Stomach (tissue), 9 donors: ENCODE data around the gene LCN12. TPM values are rescaled to one million over a fixed set of nuclear protein-coding genes. Genes with fewer than 3 reads are reported as not detected.
"Not testable (repeated sequence)": the region's sequence is repeated elsewhere in the genome, so short reads cannot be mapped to it uniquely, and the experiment has no call there.

Experiments used
- DNase-seq, 2 donors: peaks; one replicate each; pipeline versions ENCODE4 v3.0.0 to v3.0.0-alpha.2; 2013 to 2019
- H3K27ac ChIP-seq, 5 donors: fragments of 200-600 bp in 4 of 5; sonication (generic) in 4 of 5; one replicate each; pipeline ENCODE4 v1.5.1; 2013 to 2019; ENCODE audit warnings: mild to moderate bottlenecking in 1 of 5, moderate library complexity in 1 of 5
- H3K27me3 ChIP-seq, 3 donors: fragments of 200-600 bp; sonication (generic); one replicate each; pipeline ENCODE4 v1.5.1; 2017 to 2019; ENCODE audit warnings: mixed run types in 1 of 3
- H3K36me3 ChIP-seq, 4 donors: fragments of 200-600 bp; sonication (generic); 1 replicate in 3 of 4; 2 replicates in 1 of 4; pipeline ENCODE4 v1.5.1; 2016 to 2019
- H3K4me1 ChIP-seq, 4 donors: fragments of 200-600 bp; sonication (generic); one replicate each; pipeline ENCODE4 v1.5.1; 2016 to 2019
- H3K4me3 ChIP-seq, 4 donors: fragments of 200-600 bp; sonication (generic) in 3 of 4; one replicate each; pipeline ENCODE4 v1.5.1; 2016 to 2019; ENCODE audit warnings: mild to moderate bottlenecking in 1 of 4
- H3K9me3 ChIP-seq, 4 donors: fragments of 200-600 bp; sonication (generic); one replicate each; pipeline ENCODE4 v1.5.1; 2016 to 2019
- CTCF ChIP-seq, 7 experiments: fragments of 450-650 bp in 4 of 7; fragments of 200-600 bp in 3 of 7; sonication (generic) in 3 of 7; IDR thresholded peaks; one replicate each; pipeline ENCODE4 v1.5.1; 2016 to 2019; ENCODE audit warnings: antibody characterized with exemption in 7 of 7, control low read depth in 2 of 7, mild to moderate bottlenecking in 1 of 7
- WGBS, 5 donors: extraction: QIAGEN DNeasy Blood & Tissue Kit in 3 of 5; methylation state at CpG; one replicate each; pipeline versions ENCODE4 v1.1.5 to v1.1.7; 2013 to 2018; 5-methylcytosine and 5-hydroxymethylcytosine counted together
- intact Hi-C: fragments of 100-400 bp; cut with DNase I; formaldehyde crosslinking; loops from one replicate; pipeline ENCODE4 v1.15.1; 2023; ENCODE audit warnings: low total_unique reads
- polyA plus RNA-seq, 3 donors: library from polyadenylated mRNA; stranded (reverse); fragments of 200-250 nt; gene quantifications; one replicate each; pipeline ENCODE4 v1.2.3, GENCODE V29; 2013
- total RNA-seq, 5 donors: library from RNA; depleted of rRNA; stranded (reverse); fragments of >200 nt; gene quantifications; one replicate each; pipeline versions ENCODE4 v1.1.0 to v1.2.3, GENCODE V29; 2014 to 2016
- donor health status: healthy with polysubstance abuse.
- donor health status: Bipolar disorder and iron deficiency.
- donor health status: healthy.

The LCN12 gene
- total and polyA plus RNA-seq, 8 donors, result 0.73 to 6.3 (median 2.3) TPM; not detected in 3

GRCh38 chr9:137004285-137004684 is 52.2 kb downstream of the LCN12 start:
- DNase-seq, result peak in 1 of 2 donors; percentile 45
- intact Hi-C loops, H3K27me3 ChIP-seq, H3K4me3 ChIP-seq, H3K27ac ChIP-seq, H3K9me3 ChIP-seq: not testable (repeated sequence)
- Histone ChIP-seq H3K36me3 (peaks cover 0 to 18% (median 15%) of the 10 kb centered on the region in 4 donors), H3K4me1 (peaks cover 0 to 27% (median 8%) of the 10 kb centered on the region in 4 donors)
- TF ChIP-seq CTCF (IDR thresholded peaks at IDR 0.05), result peak in 4 of 7 experiments; percentile 18 to 46 (median 38)
- 36 to 50% (median 40%) methylated on average over 15 to 17 of the region's 17 CpGs for WGBS, 5 donors

Other genes with a start within 250 kb of the LCN12 start
Only the 30 nearest of the 33 such genes appear.
- 10 to 100 TPM in 1 of 5 donors, 1 to 10 TPM in 3, under 1 TPM in 1; 0.58 to 25.5 (median 4.9) TPM for gene LCN10, start 209.3 kb upstream of the LCN12 start, total RNA-seq
- 10 to 100 TPM in 2 of 3 donors, 1 to 10 TPM in 1; 7.7 to 18.4 (median 10.2) TPM for gene LCN10, start 209.3 kb upstream of the LCN12 start, polyA plus RNA-seq
- 10 to 100 TPM in 2 of 5 donors, 1 to 10 TPM in 1, not detected in 2; 7.0 to 31.2 (median 12.5) TPM for gene LCN6, start 203.7 kb upstream of the LCN12 start, total RNA-seq
- 10 to 100 TPM; 18.8 to 23.2 (median 19.5) TPM for gene LCN6, start 203.7 kb upstream of the LCN12 start, polyA plus RNA-seq
- gene LCN8, start 194.0 kb upstream of the LCN12 start, total RNA-seq, result not detected
- not detected for gene LCN8, start 194.0 kb upstream of the LCN12 start, polyA plus RNA-seq
- not detected for gene LCN15, start 187.8 kb upstream of the LCN12 start, total RNA-seq
- gene LCN15, start 187.8 kb upstream of the LCN12 start, polyA plus RNA-seq, result not detected
- 100 to 1,000 TPM in 1 of 5 donors, 10 to 100 TPM in 4; 11.1 to 152 (median 64.5) TPM for gene TMEM141, start 160.9 kb upstream of the LCN12 start, total RNA-seq
- gene TMEM141, start 160.9 kb upstream of the LCN12 start, polyA plus RNA-seq, result 100 to 1,000 TPM; 139 to 219 (median 195) TPM
- 10 to 100 TPM in 1 of 5 donors, 1 to 10 TPM in 4; 1.2 to 53.0 (median 6.2) TPM for gene CCDC183, start 155.9 kb upstream of the LCN12 start, total RNA-seq
- 1 to 10 TPM; 1.9 to 5.8 (median 3.5) TPM for gene CCDC183, start 155.9 kb upstream of the LCN12 start, polyA plus RNA-seq
- 100 to 1,000 TPM in 1 of 5 donors, 10 to 100 TPM in 4; 47.4 to 615 (median 65.1) TPM for gene RABL6, start 144.3 kb upstream of the LCN12 start, total RNA-seq
- 10 to 100 TPM; 54.2 to 82.1 (median 56.0) TPM for gene RABL6, start 144.3 kb upstream of the LCN12 start, polyA plus RNA-seq
- gene AJM1, start 109.8 kb upstream of the LCN12 start, total RNA-seq, result 10 to 100 TPM in 2 of 5 donors, 1 to 10 TPM in 3; 1.4 to 37.4 (median 9.3) TPM
- 1 to 10 TPM in 2 of 3 donors, under 1 TPM in 1; 0.46 to 3.3 (median 1.5) TPM for gene AJM1, start 109.8 kb upstream of the LCN12 start, polyA plus RNA-seq
- gene PHPT1, start 102.9 kb upstream of the LCN12 start, total RNA-seq, result 10 to 100 TPM; 31.5 to 45.5 (median 38.8) TPM
- gene PHPT1, start 102.9 kb upstream of the LCN12 start, polyA plus RNA-seq, result 100 to 1,000 TPM; 151 to 168 (median 156) TPM
- gene MAMDC4, start 99.9 kb upstream of the LCN12 start, total RNA-seq, result 100 to 1,000 TPM in 1 of 5 donors, 1 to 10 TPM in 4; 1.8 to 317 (median 5.8) TPM
- 10 to 100 TPM in 1 of 3 donors, 1 to 10 TPM in 2; 1.1 to 11.2 (median 3.1) TPM for gene MAMDC4, start 99.9 kb upstream of the LCN12 start, polyA plus RNA-seq
- 100 to 1,000 TPM; 132 to 229 (median 208) TPM for gene EDF1, start 86.0 kb upstream of the LCN12 start, total RNA-seq
- 100 to 1,000 TPM; 572 to 798 (median 789) TPM for gene EDF1, start 86.0 kb upstream of the LCN12 start, polyA plus RNA-seq
- 100 to 1,000 TPM in 1 of 5 donors, 10 to 100 TPM in 2, 1 to 10 TPM in 2; 5.5 to 248 (median 12.8) TPM for gene TRAF2, start 65.8 kb upstream of the LCN12 start, total RNA-seq
- 10 to 100 TPM; 10.0 to 12.1 (median 11.3) TPM for gene TRAF2, start 65.8 kb upstream of the LCN12 start, polyA plus RNA-seq
- gene FBXW5, start 7.5 kb upstream of the LCN12 start, total RNA-seq, result 100 to 1,000 TPM in 4 of 5 donors, 10 to 100 TPM in 1; 47.7 to 435 (median 174) TPM
- gene FBXW5, start 7.5 kb upstream of the LCN12 start, polyA plus RNA-seq, result 100 to 1,000 TPM in 2 of 3 donors, 10 to 100 TPM in 1; 91.0 to 109 (median 102) TPM
- gene C8G, start 7.0 kb upstream of the LCN12 start, total RNA-seq, result not detected
- gene C8G, start 7.0 kb upstream of the LCN12 start, polyA plus RNA-seq, result 1 to 10 TPM in 2 of 3 donors, not detected in 1; 2.3 to 5.5 TPM
- gene PTGDS, start 25.2 kb downstream of the LCN12 start, total RNA-seq, result 10 to 100 TPM in 4 of 5 donors, 1 to 10 TPM in 1; 2.3 to 34.9 (median 30.4) TPM
- 10 to 100 TPM; 18.6 to 64.4 (median 37.3) TPM for gene PTGDS, start 25.2 kb downstream of the LCN12 start, polyA plus RNA-seq
- gene LCNL1, start 30.7 kb downstream of the LCN12 start, total RNA-seq, result not detected
- under 1 TPM in 2 of 3 donors, not detected in 1; 0.19 to 0.25 TPM for gene LCNL1, start 30.7 kb downstream of the LCN12 start, polyA plus RNA-seq
- gene PAXX, start 40.1 kb downstream of the LCN12 start, total RNA-seq, result 10 to 100 TPM; 11.9 to 93.6 (median 45.2) TPM
- 100 to 1,000 TPM; 158 to 206 (median 178) TPM for gene PAXX, start 40.1 kb downstream of the LCN12 start, polyA plus RNA-seq
- gene CLIC3, start 44.3 kb downstream of the LCN12 start, total RNA-seq, result 1 to 10 TPM in 1 of 5 donors, not detected in 4; 3.3 TPM
- 10 to 100 TPM in 2 of 3 donors, 1 to 10 TPM in 1; 4.3 to 70.9 (median 15.2) TPM for gene CLIC3, start 44.3 kb downstream of the LCN12 start, polyA plus RNA-seq
- 100 to 1,000 TPM in 1 of 5 donors, 10 to 100 TPM in 3, 1 to 10 TPM in 1; 7.3 to 385 (median 72.8) TPM for gene ABCA2, start 76.0 kb downstream of the LCN12 start, total RNA-seq
- gene ABCA2, start 76.0 kb downstream of the LCN12 start, polyA plus RNA-seq, result 10 to 100 TPM in 2 of 3 donors, 1 to 10 TPM in 1; 9.3 to 25.5 (median 24.4) TPM
- gene FUT7, start 79.8 kb downstream of the LCN12 start, total RNA-seq, result 1 to 10 TPM in 1 of 5 donors, under 1 TPM in 1, not detected in 3; 0.37 to 3.9 TPM
- gene FUT7, start 79.8 kb downstream of the LCN12 start, polyA plus RNA-seq, result under 1 TPM in 2 of 3 donors, not detected in 1; 0.23 to 0.50 TPM
- 100 to 1,000 TPM in 4 of 5 donors, 10 to 100 TPM in 1; 20.0 to 276 (median 189) TPM for gene NPDC1, start 93.9 kb downstream of the LCN12 start, total RNA-seq
- gene NPDC1, start 93.9 kb downstream of the LCN12 start, polyA plus RNA-seq, result 100 to 1,000 TPM; 104 to 186 (median 115) TPM
- 10 to 100 TPM in 1 of 5 donors, 1 to 10 TPM in 3, not detected in 1; 2.2 to 11.3 (median 6.7) TPM for gene ENTPD2, start 101.8 kb downstream of the LCN12 start, total RNA-seq
- gene ENTPD2, start 101.8 kb downstream of the LCN12 start, polyA plus RNA-seq, result 1 to 10 TPM; 2.0 to 4.8 (median 2.9) TPM
- gene SAPCD2, start 118.3 kb downstream of the LCN12 start, total RNA-seq, result 10 to 100 TPM in 1 of 5 donors, 1 to 10 TPM in 3, not detected in 1; 2.9 to 84.9 (median 4.4) TPM
- gene SAPCD2, start 118.3 kb downstream of the LCN12 start, polyA plus RNA-seq, result 1 to 10 TPM; 1.7 to 5.0 (median 3.8) TPM
- 10 to 100 TPM in 3 of 5 donors, 1 to 10 TPM in 2; 4.6 to 95.6 (median 22.8) TPM for gene UAP1L1, start 125.2 kb downstream of the LCN12 start, total RNA-seq
- gene UAP1L1, start 125.2 kb downstream of the LCN12 start, polyA plus RNA-seq, result 1 to 10 TPM; 4.1 to 7.4 (median 6.0) TPM
- 100 to 1,000 TPM in 1 of 5 donors, 10 to 100 TPM in 3, 1 to 10 TPM in 1; 4.7 to 167 (median 44.6) TPM for gene MAN1B1, start 134.7 kb downstream of the LCN12 start, total RNA-seq
- gene MAN1B1, start 134.7 kb downstream of the LCN12 start, polyA plus RNA-seq, result 10 to 100 TPM; 22.8 to 52.6 (median 35.0) TPM
- 100 to 1,000 TPM in 3 of 5 donors, 10 to 100 TPM in 2; 25.9 to 251 (median 103) TPM for gene DPP7, start 162.5 kb downstream of the LCN12 start, total RNA-seq
- 100 to 1,000 TPM; 325 to 346 (median 338) TPM for gene DPP7, start 162.5 kb downstream of the LCN12 start, polyA plus RNA-seq
- under 1 TPM in 1 of 5 donors, not detected in 4; 0.55 TPM for gene GRIN1, start 186.9 kb downstream of the LCN12 start, total RNA-seq
- gene GRIN1, start 186.9 kb downstream of the LCN12 start, polyA plus RNA-seq, result under 1 TPM in 2 of 3 donors, not detected in 1; 0.25 to 0.31 TPM
- gene LRRC26, start 217.8 kb downstream of the LCN12 start, total RNA-seq, result 100 to 1,000 TPM in 1 of 5 donors, 10 to 100 TPM in 1, 1 to 10 TPM in 1, not detected in 2; 2.6 to 440 (median 11.2) TPM
- 1 to 10 TPM in 2 of 3 donors, under 1 TPM in 1; 1.00 to 7.7 (median 3.7) TPM for gene LRRC26, start 217.8 kb downstream of the LCN12 start, polyA plus RNA-seq
- not detected for gene TMEM210, start 219.8 kb downstream of the LCN12 start, total RNA-seq
- gene TMEM210, start 219.8 kb downstream of the LCN12 start, polyA plus RNA-seq, result not detected
- 100 to 1,000 TPM in 1 of 5 donors, 10 to 100 TPM in 4; 35.8 to 147 (median 42.9) TPM for gene ANAPC2, start 236.3 kb downstream of the LCN12 start, total RNA-seq
- gene ANAPC2, start 236.3 kb downstream of the LCN12 start, polyA plus RNA-seq, result 10 to 100 TPM; 26.1 to 45.0 (median 40.7) TPM